HG02610 (cell line): ENCODE data around the gene TUBB4B.
"Not testable (repeated sequence)": the region's sequence is repeated elsewhere in the genome, so short reads cannot be mapped to it uniquely, and the experiment has no call there.

Experiments
- ATAC-seq: cut with Tn5 transposase; IDR thresholded peaks from one replicate; pipeline ENCODE4 v1.9.1; 2021; ENCODE audit warnings: mild to moderate bottlenecking, moderate library complexity; ENCODE audit not compliant: unreplicated experiment

Gene TUBB4B

GRCh38 chr9:137250329-137251193 lies 9.5 kb downstream of the TUBB4B start:
- ATAC-seq, result no peak

GRCh38 chr9:137251194-137251461 lies 10.0 kb downstream of the TUBB4B start, which contains the start of gene STPG3:
Gene STPG3, plus strand, starts transcription at chr9:137251286. Its CDS starts 1 bp downstream, at chr9:137251287.
- ATAC-seq, result no peak

GRCh38 chr9:137251490-137252268 lies 10.6 kb downstream of the TUBB4B start:
- ATAC-seq, result no peak

GRCh38 chr9:137252555-137253506 lies 11.7 kb downstream of the TUBB4B start:
- ATAC-seq, result no peak

GRCh38 chr9:137253717-137254623 lies 12.9 kb downstream of the TUBB4B start:
- ATAC-seq, result no peak

- ATAC-seq, result peak; percentile 77
Measured at GRCh38 chr9:137254624-137255447, 13.7 kb downstream of the TUBB4B start, which contains the start of gene NELFB. Gene NELFB, plus strand, starts transcription at chr9:137255327.

GRCh38 chr9:137255448-137256114 lies 14.5 kb downstream of the TUBB4B start:
- no peak for ATAC-seq

GRCh38 chr9:137256362-137256761 lies 15.3 kb downstream of the TUBB4B start:
- ATAC-seq, result no peak

- ATAC-seq, result no peak
Measured at GRCh38 chr9:137256856-137257255, 15.8 kb downstream of the TUBB4B start.

- not testable (repeated sequence) for ATAC-seq
Measured at GRCh38 chr9:137262173-137262908, 21.3 kb downstream of the TUBB4B start.

GRCh38 chr9:137262909-137263285 lies 21.8 kb downstream of the TUBB4B start:
- no peak for ATAC-seq

GRCh38 chr9:137263506-137263905 lies 22.4 kb downstream of the TUBB4B start:
- ATAC-seq, result no peak

- ATAC-seq, result no peak
Measured at GRCh38 chr9:137264067-137264466, 23.0 kb downstream of the TUBB4B start.

- ATAC-seq, result no peak
Measured at GRCh38 chr9:137265496-137266161, 24.5 kb downstream of the TUBB4B start.

- ATAC-seq, result no peak
Measured at GRCh38 chr9:137266162-137266527, 25.1 kb downstream of the TUBB4B start.

- no peak for ATAC-seq
Measured at GRCh38 chr9:137266585-137267453, 25.7 kb downstream of the TUBB4B start.
